Adrenal gland (tissue), 5 donors: ENCODE results near the gene MAML2.

Experiments
- POLR2A ChIP-seq, 2 donors: fragments of 450-650 bp; IDR thresholded peaks; one replicate each; pipeline ENCODE4 v1.6.1; 2017; ENCODE audit warnings: antibody characterized with exemption in 2 of 2, mild to moderate bottlenecking in 2 of 2, moderate library complexity in 1 of 2
- TF ChIP-seq, protein P1 (sequence below), 6 experiments: fragments of 450-650 bp in 4 of 6; fragments of 200-600 bp in 2 of 6; sonication (generic) in 1 of 6; IDR thresholded peaks; 1 replicate in 5 of 6; 2 replicates in 1 of 6; pipeline versions ENCODE4 v1.5.1 to v1.8.0; 2016 to 2021; ENCODE audit warnings: antibody characterized with exemption in 6 of 6, mild to moderate bottlenecking in 2 of 6, moderate library complexity in 1 of 6
- donor health status: DM: no; HTN: no; CAD: no.

GRCh38 chr11:96098511-96099241, 244.3 kb downstream of the MAML2 start:
- TF ChIP-seq POLR2A (IDR thresholded peaks at IDR 0.05), result no peak
- TF ChIP-seq, protein P1, sequence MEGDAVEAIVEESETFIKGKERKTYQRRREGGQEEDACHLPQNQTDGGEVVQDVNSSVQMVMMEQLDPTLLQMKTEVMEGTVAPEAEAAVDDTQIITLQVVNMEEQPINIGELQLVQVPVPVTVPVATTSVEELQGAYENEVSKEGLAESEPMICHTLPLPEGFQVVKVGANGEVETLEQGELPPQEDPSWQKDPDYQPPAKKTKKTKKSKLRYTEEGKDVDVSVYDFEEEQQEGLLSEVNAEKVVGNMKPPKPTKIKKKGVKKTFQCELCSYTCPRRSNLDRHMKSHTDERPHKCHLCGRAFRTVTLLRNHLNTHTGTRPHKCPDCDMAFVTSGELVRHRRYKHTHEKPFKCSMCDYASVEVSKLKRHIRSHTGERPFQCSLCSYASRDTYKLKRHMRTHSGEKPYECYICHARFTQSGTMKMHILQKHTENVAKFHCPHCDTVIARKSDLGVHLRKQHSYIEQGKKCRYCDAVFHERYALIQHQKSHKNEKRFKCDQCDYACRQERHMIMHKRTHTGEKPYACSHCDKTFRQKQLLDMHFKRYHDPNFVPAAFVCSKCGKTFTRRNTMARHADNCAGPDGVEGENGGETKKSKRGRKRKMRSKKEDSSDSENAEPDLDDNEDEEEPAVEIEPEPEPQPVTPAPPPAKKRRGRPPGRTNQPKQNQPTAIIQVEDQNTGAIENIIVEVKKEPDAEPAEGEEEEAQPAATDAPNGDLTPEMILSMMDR (IDR thresholded peaks at IDR 0.05), result no peak
